Ramos (cell line): ENCODE measurements around the gene CLCNKA.
"Not testable (repeated sequence)": the region's sequence is repeated elsewhere in the genome, so short reads cannot be mapped to it uniquely, and the experiment has no call there.

Source experiments
- in situ Hi-C: fragments of 300-500 bp; cut with MboI; formaldehyde crosslinking; loops from one replicate; pipeline ENCODE4 v1.14.3; 2022; ENCODE audit warnings: low sequenced_read_pairs; ENCODE audit not compliant: unreplicated experiment

Gene CLCNKA

DNA sequence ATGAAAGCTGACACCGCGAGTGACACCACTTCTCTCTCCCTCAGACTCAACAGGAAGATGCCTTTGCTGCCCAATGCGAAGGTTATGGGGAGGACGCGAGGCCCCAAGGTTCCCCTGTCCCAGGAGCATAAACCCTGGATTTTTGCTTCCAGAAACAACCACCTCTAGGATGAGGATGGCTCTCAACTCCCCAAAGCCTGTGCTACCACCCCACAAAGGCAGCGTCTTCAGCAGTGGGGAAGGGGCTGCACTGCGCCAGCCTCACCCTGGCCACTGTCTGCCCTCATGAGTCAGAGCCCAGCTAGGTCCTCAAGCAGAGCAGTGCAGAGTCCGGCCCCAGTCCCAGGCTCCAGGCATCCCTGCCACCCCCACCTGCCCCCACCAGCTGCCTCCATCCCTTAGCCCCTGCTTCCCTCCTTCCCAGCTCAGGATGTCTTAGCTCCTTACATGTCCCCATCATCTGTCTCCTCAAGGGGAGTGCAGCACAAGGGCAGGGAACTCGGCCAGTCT, 24.7 kb upstream of the CLCNKA start:
- in situ Hi-C loops = no loop called here

DNA sequence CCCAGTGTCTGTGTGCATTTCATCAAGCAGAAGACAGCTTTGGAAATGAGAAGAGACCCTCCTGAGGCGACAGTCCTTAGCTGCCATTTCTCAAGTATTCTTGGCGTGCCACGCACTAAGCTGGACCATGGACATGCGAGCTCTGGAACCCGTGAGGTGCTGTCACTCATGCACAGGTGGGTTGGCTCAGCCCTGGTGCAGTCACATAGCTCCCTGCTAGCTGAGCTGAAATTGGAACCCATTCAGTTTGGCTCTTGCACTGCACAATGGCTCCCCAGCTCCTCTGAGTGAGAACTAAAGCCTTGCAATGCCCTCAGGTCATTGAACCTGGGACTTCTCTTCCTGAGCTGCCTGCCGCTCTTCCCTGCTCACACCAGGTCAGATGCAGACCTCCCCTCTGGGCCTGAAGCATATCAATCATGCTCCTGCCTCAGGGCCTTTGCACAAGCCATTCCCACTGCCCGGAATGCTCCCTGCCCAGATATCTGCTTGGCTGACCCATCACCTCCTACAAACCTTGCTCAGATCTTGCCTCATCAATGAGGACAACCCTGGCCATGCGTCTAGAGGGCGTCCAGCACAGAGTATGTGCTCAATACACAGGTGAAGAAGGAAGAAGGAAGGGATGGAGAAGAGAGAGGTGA, 24.1 kb upstream of the CLCNKA start:
- in situ Hi-C loops = no loop called here

DNA sequence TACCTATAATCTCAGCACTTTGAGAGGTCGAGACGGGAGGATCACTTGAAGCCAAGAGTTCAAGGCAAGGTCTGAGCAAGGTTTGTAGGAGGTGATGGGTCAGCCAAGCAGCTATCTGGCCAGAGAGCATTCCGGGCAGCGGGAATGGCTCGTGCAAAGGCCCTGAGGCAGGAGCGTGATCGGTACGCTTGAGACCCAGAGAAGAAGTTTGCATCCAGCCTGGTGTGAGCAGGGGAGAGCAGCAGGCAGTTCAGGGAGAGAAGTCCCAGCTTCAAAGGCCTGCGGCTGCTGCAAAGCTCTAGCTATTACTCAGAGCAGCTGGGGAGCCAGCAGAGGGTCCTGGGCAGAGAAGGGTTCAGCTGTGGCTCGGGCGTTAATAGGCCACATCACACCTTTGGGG, 22.9 kb upstream of the CLCNKA start:
- in situ Hi-C loops = no loop called here

DNA sequence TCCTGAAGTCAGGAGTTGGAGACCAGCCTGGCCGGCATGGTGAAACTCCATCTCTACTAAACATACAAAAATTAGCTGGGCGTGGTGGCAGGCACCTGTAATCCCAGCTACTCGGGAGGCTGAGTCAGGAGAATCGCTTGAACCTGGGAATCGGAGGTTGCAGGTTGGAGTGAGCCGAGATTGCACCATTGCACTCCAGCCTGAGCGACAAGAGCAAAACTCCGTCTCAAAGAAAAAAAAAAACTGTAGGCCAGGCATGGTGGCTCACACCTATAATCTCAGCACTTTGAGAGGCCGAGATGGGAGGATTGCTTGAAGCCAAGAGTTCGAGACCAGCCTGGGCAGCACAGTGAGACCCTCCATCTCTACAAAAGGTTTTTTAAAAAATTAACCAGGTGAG, 20.6 kb upstream of the CLCNKA start:
- in situ Hi-C loops = not testable (repeated sequence)

DNA sequence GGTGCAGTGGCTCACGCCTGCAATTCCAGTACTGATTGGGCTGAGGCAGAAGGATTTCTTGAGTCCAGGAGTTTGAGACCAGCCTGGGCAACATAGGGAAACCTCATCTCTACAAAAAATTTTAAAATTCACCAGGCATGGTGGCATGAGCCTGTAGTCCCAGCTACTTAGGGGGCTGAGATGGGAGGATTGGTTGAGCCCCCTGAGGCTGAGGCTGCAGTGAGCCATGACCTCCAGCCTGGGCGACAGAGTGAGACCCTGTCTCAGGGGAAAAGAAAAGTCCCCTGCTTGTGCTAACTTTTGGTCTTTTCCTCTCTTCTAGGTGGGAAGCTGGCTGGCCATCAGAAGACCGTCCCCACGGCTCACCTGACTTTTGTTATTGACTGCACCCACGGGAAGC, 16.2 kb upstream of the CLCNKA start:
- in situ Hi-C loops = no loop called here

DNA sequence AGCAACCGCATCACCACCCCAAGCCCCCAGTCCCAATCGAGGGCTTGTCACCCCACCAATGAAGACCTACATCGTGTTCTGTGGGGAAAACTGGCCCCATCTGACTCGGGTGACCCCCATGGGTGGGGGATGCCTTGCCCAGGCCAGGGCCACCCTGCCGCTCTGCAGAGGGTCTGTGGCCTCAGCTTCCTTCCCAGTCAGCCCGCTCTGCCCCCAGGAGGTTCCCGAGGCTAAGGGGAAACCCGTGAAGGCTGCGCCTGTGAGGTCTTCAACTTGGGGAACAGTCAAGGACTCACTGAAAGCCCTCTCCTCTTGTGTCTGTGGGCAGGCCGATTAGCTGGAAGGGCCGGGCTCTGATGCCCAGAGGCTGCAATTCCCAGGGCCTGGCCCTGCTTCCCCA, 15.8 kb upstream of the CLCNKA start:
- in situ Hi-C loops = no loop called here

DNA sequence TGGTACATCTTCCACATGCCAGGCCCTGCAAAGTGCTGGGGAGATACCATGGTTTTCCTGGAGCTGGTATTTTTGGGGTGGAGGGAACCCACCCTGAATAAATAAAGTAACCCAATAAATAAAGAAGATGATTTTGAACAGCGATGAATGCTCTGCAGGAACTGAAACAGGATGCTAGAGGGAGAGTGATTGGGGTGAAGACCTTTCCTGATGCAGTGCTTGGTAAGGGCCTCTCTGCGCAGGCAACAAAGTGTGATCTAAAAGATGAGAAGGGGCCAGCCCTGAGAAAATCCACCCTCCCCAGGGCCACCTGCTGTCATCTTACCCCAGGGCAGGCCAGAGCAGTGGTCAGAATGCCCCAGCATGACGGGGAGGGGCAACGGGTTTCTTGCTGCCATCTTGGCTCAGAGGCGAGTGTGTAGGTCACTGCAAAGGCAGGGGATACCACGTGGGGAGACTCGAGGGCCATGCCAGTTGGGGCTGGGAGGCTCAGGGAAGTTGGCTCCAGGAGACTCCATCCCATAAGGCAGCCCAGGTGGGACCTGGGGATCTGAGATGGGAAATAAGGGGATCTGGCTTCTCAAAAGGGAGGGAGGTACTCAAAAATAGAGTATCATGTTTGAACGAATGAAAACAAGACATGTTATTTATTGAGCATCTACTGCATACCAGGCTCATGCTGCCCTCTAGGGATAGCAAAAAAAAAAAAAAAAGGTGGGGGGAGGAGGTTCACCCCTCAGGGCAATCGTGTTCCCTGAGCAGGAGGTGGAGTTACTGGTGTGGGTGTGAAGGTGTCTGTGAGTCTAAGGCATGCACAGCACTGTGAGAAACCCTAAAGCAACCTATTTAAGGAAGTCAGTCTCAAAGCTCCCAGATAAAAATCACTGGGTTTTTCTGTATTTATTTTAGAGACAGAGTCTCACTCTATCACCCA, 15.0 kb upstream of the CLCNKA start:
- in situ Hi-C loops = no loop called here

DNA sequence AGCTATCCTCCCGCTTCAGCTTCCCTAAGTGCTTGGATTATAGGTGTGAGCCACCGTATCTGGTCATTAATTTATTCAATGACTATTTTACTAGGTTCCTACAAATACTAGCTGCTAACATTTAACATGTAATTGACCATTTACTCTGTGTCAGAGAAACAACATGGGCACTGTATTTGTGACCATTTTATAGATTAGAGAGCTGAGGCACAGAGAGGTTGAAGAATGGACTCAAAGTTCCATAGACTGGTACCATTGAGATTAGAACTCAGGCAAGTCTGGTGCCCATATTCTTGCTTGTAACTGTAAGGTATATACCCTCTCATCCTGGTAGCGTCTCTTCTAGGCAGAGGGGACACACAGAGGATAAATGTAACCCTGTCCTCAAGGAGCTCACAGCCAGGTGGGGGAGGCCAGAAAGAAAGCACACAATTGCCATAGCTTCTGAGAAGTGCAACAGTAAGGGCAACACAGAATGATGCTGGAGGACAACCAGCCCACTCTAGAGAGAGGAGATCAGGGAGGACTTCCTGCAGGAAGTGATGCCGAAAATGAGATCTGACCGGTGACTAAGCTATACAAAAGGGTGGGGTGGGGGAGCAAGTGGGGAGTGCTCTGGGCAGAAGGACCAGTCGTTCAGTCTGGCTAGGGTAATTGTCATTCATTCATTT, 14.0 kb upstream of the CLCNKA start:
- in situ Hi-C loops = no loop called here

DNA sequence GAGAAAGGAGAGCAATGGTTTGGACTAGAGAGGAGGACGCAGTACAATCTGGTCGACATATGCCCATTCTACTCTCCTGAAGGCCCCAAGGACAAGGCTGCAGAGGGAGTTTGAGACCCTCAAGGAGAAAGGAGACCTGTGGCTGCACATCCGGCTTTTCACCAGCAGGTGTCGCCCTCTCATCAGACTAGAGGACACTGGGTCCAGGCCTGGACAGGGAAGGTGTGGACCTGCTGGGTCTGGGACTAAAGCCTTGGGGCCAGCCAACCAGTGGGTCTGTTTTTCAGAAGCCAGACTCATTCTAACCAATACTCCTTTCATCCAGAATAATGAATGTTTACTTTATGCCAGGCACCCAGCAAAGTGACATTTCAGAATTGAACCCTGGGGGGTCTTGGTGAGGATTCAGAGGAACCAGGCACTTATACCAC, 12.8 kb upstream of the CLCNKA start:
- in situ Hi-C loops = no loop called here

DNA sequence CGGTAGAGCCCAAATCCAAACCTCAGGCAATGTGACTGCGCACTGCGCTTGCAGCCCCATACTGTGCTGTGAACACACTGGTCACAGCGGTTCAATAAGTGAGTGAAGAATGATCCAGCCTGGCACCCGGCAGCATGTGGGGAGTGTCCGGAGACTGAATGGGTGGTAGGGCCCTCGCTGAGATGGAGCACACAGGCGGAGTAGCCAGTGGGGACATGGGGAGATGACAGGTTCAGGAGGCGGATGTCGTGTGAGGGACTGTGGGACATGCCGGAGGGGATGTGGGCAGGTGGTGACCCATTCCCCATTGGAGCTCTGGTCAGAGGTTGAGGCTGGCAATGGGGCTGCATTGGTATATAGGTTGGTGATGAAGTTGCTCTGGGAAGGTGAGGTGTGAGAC, 12.2 kb upstream of the CLCNKA start:
- in situ Hi-C loops = no loop called here

DNA sequence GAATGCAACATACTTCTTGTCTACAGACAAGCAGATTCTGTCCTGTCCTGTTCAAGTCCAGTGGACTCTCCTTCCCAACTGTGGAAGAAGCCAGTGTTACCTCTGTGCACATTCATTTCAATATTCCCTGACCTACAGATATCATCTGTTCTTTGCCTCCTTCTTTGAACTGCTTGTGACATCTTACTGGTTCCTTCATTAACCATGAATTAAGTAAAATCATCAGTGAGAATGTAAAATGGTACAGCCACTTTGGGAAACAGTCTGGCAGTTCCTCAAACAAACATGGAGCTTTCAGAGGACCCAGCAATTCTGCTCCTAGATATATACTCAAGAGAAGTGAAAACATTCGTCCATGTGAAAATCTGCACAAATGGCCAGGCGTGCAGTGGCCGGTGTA, 11.0 kb upstream of the CLCNKA start:
- in situ Hi-C loops = no loop called here

DNA sequence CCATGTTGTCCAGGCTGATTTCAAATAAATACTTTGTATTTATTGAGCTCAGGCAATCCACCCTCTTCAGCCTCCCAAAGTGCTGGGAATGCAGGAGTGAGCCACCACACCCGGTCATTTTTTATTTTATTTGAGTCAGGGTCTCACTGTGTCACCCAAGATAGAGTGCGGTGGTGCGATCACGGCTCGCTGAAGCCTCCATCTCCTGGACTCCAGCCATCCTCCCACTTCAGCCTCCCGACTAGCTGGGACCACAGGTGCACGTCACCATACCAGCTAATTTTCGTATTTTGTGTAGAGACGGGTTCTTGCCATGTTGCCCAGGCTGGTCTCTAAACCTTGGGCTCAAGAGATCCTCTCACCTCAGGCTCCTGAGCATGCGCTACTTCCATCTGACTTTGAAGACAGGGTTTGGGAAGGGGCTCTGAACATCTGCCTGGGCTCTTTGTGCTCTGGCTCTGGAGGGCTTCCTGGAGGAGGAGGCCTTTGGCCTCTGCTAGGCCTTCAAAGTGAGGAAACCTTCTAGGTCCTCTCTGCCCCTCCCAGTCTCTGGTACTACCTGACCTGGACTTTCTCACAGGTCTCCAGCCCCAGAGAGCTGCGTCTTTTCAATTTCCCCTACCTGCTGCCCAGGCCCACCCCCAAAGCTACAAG, 9.8 kb upstream of the CLCNKA start:
- in situ Hi-C loops = no loop called here

DNA sequence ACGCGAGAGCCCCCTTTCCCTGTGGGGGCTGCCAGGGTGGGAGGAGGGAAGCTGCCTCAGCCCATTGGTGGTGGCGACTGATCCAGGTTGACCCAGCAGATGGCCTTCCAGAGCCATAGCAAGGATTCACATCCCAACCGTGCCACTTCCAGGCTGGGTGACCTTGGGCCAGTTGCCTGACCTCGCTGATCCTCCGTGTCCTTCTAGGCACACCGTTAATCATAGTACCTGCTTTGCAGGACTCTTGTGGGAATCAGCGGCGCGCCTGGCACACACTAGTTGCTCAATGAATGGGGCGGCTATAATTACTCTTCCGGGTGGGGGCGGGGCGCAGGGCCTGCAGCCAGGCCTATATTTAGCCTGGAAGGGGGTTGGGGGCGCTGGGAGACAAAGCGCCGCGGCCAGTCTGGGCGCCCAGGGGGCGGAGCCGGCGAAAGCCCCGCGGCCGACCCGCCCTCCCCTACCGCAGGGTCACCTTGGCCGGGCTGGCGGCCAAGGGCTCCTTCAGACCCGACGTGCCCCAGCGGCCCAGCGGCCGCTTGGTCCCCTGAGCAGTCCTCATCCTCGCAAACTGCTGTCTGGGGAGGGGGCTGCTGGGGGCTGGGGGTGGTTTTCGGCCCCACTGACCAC, 9.1 kb upstream of the CLCNKA start:
- in situ Hi-C loops = no loop called here

DNA sequence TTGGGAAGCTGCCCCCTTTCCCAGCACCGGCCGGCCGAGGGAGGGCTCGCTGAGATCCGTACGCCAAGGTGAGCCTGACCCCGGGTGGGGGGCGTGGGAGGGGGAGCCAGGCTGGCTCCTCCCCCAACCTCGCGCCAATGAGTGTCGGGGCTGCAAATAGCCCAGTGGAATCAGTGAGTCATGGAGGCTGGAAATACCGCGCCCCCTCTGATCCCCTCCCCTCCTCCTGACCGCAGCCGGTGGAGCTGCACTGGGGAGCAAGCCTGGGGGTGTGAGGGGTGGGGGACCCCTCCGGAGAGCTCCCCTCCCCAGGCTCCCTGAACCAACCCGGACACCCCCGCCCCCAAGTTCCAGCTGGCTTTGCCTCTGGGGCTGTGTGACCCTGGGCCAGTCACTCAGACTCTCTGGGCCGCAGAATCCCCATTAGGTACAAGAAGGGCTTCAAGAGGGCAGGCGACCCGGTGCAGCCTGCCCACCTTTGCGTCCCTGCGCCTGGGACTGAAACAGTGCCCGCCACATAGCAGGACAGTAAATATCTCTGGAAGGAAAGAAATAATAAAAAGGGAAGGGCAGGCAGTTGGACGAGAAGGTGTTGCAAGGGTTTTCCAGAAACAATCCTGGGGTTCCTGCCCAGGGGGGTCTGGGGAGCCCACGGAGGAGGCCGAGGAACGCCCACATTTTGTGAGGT, 8.5 kb upstream of the CLCNKA start:
- in situ Hi-C loops = no loop called here

DNA sequence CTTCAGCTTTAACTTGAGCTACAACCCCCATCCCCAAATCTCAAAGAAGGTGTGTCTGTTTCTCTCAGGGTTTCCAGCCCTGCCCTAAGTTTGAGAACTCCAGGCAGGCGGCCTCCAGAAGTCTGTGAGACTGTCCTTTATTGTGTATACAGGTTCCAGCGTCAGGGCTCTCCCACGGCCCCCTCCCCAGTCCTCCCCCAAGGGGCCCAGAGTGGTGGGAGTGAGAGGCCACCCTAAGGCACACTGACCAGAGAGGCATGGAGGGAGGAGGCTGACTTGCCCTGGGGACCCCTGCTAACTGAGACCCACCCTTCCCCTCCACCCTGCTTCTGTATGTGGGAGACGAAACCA, 8.0 kb upstream of the CLCNKA start:
- in situ Hi-C loops = no loop called here

DNA sequence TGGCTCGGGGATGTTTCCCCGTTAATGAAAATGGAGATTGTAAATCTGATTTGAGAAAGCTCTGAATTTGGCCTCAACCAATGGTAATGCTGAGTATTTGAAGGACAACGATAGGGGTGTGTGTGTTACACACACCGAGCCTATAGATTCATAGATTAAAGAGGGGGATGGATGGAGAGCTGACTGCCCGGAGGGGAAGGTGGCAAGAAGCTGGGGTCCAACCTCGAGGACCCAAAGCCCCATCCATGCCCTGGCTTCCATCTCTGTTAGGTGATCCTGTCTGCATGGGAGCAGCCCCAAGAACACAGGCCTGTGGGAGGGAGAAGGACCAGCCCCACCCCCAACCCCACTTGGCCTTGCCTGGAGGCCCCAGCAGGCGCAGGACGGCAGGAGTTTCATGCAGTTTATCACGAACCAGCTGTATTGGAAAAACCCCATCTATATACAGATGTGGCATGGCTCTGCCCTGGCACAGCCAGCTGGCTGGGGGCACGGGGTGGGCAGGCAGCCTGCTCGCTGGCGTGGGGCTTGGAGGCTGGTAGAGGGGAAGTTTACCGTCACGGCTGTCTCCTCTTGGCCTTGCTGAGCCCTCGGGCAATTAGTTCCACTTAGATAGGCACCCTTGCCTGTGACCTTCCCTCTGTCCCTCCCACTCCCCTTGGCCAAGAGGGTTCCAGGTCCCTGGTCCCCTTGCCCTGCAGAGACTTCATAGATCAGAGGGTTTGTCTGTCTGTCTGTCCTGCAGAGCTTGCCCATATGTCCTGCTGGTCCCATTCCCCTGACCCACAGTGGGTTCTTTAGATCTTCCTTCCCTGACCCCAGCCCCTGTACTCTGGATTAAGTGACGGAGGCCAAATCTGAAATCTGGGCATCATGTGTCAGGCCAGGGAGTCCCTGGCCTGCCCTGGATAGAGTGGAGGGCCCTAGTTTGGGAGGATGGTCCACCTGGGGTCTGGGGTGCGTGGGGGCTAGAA, 7.0 kb upstream of the CLCNKA start:
- in situ Hi-C loops = no loop called here

DNA sequence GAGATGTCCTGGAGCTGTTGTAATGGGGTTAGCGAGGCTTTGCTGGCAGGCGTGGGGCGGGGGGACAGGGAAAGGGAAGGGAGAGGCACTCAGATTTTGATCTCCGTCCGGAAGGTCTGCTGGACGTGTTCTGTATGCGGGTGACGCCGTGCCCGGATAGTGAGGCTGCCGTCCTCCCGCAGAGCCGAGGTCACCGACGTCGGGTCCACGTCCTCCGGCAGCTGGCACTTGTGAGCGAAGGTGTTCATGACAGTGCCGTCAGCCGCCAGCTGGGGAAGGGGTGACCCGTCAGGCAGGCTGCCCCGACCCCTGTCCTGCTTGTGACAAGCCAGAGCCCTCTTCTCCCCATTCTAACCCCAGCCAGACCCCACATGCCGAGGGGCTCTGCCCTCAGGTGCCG, 6.3 kb upstream of the CLCNKA start:
- in situ Hi-C loops = no loop called here
